HG03064 (cell line): ENCODE data around the gene SNRNP35.
"Not testable (repeated sequence)": the region's sequence is repeated elsewhere in the genome, so short reads cannot be mapped to it uniquely, and the experiment has no call there.

ENCODE experiments used
- ATAC-seq: cut with Tn5 transposase; IDR thresholded peaks from one replicate; pipeline ENCODE4 v1.9.1; 2021; ENCODE audit warnings: low read depth; ENCODE audit not compliant: unreplicated experiment

Gene SNRNP35, protein sequence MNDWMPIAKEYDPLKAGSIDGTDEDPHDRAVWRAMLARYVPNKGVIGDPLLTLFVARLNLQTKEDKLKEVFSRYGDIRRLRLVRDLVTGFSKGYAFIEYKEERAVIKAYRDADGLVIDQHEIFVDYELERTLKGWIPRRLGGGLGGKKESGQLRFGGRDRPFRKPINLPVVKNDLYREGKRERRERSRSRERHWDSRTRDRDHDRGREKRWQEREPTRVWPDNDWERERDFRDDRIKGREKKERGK

DNA sequence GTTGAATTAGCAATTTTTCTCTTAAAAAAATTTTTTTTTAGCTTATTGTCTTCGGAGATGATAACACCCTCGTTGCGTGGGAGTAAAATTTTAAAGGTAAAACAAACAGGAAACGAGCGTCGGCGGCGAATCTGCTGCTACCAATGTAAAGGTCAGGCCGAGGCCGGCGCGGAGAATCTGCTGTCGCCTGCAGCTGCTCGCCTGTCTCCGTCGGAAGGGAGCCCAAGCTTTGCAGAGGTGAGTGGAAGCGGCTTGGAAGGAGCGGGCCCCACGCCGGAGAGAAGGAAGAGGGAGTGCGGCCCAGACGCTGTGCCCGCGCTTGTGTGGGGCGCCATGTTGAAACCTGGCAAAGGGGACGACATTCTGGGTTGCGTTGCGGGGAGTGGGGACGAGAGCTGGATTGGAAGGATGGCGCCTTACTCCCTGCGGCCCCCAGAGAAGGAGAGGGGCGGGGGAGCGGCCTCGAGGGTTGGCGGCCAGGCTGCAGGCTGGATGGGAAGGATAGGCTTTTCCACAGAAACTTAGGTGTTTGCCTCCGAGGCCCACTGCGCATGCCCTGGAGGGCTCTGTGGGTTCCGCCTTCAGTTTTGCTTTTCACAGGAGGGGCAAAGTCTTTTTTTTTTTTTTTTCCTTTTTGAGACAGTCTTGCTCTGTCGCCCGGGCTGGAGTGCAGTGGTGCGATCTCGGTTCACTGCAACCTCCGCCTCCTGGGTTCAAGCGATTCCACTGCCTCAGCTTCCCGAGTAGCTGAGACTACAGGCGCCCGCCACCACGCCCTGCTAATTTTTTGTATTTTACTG is at the start of gene SNRNP35:
TSS of gene SNRNP35 (plus strand) at position 160 of the 800 bp plus-strand sequence. CDS start 7,402 bp downstream, outside the sequence.
- no peak for ATAC-seq

DNA sequence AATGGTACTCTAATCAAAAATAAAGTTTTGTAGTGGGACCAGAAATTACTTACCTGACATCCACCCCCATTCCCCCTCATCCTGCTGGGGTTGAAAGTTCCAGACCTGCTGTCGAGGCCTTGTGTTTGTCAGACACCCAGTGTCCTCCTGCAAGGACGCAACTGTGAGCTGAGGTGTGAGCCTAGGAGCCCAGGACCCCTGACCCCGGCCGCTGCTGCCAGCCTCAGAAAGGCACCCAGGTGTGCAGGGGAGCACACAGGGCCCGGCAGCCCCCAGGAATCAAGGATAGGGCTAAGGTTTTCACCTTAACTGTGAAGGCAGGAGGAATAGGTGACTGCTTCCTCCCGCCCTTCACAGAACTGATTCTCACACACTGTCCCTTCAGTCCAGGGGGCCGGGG is 49.3 kb upstream of the SNRNP35 start:
- ATAC-seq = not testable (repeated sequence)

DNA sequence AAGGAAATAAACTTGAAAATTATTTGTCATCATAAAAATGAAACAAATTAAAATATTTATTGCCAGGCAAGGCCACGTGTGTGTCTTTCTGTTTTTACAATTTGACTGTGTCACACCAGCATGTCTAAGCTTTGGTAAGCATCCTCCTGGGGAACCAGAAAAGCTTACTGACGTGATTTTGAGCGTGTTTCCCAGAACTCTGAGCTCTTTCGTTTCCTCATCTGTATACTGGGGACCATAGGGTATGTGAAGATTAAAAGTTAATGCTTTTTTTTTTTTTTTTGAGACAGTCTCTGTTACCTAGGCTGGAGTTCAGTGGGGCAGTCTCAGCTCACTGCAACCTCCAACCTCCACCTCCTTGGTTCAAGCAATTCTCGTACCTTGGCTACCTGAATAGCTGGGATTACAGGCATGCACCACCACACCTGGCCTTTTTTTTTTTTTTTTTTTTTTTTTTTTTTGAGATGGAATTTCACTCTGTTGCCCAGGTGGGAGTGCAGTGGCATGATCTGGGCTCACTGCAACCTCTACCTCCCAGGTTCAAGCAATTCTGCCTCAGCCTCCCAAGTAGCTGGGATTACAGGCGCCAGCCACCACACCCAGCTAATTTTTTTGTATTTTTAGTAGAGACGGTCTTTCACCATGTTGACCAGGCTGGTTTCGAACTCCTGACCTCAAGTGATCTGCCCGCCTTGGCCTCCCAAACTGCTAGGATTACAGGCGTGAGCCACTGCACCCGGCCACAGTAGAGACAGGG is 48.5 kb upstream of the SNRNP35 start:
- ATAC-seq = not testable (repeated sequence)

DNA sequence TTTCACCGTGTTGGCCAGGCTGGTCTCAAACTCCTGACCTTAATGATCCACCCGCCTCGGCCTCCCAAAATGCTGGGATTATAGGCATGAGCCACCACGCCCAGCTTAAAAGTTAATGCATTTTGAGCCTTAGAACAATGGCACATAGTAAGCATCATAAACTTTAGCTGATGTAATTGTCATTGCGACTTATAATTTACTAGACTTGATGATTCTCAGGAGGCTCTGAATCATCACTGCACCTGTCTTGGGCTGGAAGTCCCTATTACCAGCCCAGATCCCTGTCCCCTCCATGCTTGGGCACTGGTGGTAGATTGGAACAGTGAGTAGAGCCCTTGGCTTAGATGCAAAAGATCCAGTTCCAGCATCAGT is 47.9 kb upstream of the SNRNP35 start:
- ATAC-seq = no peak

DNA sequence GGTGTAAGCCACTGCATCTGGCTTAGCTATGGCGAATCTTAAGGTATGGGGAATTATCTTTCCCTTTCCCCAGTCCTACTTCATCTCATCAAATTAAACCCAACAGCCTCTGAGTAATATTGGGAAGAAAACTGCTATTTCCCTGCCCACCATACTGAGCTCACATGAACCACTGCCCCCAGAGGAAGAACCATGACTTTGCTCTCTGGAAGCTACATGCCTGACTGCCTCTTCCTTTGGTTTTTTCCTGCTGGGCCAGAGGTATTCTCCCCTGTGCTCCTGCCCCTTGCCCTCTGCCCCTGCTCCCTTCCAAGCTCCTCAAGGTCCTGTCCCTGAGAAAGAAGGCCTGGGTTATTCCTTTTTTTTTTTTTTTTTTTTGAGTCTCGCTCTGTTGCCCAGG is 36.6 kb upstream of the SNRNP35 start:
- ATAC-seq = no peak

DNA sequence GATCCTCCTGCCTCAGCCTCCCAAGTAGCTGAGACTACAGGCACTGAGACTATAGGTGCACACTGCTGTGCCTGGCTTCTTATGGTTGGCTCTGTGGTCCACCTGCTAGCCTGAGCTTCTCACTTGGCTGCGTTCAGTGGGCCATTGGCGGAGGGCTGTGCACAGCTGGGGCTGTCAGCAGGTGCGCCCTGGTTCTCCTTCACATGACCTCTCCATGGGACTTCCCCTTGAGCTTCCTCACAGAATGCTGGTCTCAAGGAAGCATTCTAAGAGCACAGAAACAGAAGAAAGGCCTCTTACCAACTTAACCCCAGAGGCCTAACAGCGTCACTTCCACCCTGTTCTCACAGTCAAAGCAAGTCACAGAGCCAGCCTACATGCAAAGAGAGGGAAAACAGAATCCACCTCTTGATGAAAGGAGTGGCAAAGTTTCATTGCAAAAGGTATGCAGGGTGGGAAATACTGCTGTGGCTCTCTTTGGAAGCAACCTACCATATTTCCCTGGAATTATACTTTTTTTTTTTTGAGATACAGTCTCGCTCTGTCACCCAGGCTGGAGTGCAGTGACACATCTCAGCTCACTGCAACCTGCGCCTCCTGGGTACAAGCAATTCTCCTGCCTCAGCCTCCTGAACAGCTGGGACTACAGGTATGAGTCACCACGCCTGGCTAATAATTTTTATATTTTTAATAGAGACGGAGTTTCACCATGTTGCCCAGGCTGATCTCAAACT is 30.7 kb upstream of the SNRNP35 start:
- ATAC-seq = peak; percentile 88

DNA sequence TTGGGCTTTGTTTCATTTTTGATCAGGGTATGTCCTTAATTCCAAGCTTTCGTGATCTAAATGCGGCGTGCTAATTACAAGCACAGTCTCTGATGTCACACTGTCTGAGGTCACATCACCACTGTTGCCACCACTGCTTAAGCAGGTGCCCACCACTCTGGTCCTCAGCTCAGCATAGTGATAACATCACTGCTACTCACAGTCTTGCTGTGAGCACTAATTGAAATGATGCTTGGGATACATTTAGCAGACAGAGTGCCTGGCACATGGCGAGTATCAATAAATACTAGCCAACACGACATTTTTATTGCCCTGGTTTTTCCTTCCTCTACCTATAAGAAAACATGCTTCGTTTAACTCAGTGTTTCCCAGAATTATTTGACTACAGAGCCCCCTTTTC is 29.3 kb upstream of the SNRNP35 start:
- no peak for ATAC-seq

DNA sequence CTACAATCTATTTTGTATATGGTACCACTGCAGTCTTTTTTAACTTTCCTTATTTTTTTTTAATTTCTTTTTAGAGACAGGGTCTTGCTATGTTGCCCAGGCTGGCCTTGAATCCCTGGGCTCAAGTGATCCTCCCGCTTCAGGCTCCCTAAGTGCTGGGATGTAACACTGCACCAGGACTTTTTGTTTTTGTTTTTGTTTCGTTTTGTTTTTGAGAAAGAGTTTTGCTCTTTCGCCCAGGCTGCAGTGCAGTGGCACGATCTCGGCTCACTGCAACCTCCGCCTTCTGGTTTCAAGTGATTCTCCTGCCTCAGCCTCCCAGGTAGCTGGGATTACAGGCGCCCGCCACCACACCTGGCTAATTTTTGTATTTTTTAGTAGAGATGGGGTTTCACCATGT is 28.8 kb upstream of the SNRNP35 start:
- ATAC-seq = not testable (repeated sequence)

DNA sequence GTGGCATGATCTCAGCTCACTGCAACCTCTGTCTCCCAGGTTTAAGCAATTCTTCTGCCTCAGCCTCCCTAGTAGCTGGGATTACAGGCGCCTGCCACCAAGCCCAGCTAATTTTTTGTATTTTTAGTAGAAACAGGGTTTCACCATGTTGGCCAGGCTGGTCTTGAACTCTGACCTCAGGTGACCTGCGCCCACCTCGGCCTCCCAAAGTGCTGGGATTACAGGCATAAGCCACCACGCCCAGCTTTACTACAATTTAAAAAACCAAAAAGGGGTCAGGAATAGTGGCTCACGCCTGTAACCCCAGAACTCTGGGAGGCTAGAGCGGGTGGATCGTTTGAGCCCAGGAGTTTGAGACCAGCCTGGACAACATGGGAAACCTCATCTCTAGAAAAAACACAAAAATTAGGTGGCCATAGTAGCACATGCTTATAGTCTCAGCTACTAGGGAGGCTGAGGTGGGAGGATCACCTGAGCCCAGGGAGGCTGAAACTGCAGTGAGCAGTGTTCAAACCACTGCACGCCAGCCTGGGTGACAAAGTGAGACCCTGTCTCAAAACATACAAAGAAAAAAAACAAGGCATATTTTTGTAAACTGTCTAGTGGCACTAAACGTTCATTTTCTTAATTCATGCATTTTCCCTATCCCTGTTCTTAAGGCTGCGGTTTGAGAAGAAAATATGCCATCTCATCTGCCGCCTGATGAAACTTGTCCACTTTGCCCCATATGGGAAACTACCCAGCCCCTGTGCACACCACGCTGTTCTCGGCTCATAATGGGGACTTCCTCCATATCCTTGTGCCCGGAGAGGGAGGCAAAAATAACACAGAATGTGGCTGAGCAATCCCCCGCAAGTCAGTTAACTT is 25.8 kb upstream of the SNRNP35 start:
- not testable (repeated sequence) for ATAC-seq

DNA sequence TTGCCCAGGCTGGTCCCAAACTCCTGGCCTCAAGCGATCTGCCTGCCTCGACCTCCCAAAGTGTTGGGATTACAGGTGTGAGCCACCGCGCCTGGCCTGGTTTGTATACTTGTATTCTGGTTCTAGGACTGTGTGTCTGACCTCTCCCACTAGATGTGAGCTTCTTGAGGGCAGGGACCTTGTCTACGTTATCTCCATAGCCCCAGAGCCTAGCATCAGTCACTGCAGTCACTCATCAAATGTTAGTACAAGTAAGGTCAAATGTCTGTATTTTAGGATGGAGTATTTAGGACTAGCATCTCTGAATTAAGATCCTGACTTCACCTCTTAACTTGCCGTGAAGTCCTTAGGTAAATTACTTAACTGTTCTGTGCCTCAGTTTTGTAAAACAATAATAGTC is 24.3 kb upstream of the SNRNP35 start:
- no peak for ATAC-seq

DNA sequence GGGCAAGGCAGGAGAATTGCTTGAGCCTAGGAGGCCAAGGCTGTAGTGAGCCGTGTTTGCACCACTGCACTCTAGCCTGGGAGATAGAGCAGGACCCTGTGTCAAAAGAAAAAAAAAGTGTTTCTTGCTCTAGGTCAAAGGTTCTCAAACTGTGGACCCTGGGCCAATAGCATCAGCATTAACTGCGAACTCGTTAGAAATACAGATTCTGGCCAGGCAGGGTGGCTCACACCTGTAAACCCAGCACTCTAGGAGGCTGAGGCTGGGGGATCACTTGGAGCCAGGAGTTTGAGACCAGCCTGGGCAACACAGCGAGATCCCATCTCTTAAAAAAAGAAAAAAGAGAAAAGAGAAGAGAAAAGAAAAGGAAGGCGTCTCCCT is 22.3 kb upstream of the SNRNP35 start:
- no peak for ATAC-seq

DNA sequence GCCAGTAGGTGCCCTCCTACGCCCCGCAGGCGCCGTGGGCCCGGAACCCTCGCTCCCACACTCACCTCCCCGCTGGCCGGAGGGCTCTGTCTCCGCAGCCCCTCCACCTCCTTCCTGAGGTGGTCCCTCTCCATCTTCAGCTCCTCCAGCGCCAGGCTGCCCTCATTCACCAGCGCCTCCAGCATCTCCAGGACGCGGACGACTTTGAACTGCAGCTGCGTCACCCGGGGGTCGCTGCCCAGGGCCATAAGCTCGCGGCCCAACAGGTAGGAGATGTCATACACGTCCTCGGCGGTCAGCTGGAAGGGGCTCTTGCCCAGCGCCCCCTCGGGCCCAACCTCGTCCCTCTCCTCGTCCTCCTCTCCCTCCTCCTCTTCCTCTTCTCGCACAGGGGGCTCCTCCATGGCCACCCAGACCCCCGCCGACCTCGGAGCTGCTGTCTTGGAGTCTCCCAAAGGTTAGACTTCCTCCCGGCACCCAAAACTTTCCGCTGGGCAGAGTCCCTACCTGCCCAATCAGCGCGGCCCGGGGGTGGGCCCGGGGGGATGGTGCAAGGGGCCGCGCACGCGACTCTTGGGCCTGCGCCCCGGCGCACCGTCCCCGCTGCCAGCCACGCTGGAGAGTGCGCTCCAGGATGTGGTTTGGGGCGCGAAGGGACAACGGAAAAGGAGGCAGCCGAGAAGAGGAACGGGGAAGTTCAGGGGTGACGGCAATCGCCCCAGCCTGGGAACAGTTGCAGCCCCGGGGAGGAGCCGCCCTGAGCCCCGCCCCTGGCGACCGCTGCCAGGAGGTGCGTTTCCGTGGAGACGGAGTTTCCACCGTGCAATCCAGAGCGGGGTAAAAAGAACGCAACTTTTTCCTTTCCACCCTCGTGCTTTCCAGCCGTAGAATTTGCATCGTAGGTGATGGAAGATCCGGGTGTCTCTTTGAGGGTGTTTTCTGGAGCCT is 21.6 kb upstream of the SNRNP35 start, which contains the start of gene RILPL2:
TSS of gene RILPL2 (minus strand) at position 668 of the 948 bp plus-strand sequence. CDS start at position 404, 264 bp downstream.
- ATAC-seq = peak; percentile 58

DNA sequence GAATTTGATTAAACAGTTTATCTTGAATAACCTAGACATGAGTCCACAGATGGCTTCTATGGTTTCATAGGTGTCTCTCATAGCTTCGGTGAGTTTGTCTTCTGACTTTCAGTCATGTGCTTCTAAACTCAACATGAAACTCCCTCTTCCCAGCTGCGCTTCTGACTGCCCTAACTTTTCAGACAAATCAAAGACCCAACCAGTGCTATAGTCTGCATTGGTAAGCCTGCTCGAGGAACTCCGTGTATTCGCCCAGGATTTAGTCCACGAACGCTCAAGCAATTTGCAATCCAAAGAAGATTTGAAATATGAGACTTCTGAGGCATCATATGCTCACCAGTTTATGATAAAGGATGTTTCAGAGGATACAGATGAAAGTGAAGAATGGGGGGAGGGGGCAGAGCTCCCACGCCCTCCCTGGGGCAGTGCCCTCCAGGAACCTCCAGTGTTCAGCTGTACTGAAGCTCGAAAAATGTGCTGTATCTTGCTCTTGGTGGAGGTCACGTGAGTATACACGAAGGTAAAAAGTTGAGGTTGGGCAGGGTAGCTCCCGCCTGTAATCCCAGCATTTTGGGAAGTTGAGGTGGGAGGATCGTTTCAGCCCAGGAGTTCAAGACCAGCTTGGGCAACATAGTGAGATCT is 16.3 kb upstream of the SNRNP35 start:
- ATAC-seq = peak; percentile 58

DNA sequence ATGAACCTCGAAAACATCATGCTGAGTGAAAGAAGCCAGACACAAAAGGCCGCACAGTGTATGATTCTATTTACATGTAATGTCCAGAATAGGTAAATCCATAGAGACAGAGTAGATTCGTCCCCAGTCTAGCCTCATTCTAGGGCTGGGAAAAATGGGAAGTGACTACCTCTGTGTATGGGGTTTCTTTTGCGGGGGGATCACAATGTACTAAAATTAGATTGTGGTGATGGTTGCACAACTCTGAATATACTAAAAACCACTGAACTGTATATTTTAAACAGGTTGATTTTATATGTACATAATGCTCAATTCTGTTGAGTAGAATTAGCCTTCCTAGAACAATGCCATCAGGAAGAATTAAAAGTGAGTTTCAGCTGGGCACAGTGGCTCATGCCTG is 15.2 kb upstream of the SNRNP35 start:
- no peak for ATAC-seq

DNA sequence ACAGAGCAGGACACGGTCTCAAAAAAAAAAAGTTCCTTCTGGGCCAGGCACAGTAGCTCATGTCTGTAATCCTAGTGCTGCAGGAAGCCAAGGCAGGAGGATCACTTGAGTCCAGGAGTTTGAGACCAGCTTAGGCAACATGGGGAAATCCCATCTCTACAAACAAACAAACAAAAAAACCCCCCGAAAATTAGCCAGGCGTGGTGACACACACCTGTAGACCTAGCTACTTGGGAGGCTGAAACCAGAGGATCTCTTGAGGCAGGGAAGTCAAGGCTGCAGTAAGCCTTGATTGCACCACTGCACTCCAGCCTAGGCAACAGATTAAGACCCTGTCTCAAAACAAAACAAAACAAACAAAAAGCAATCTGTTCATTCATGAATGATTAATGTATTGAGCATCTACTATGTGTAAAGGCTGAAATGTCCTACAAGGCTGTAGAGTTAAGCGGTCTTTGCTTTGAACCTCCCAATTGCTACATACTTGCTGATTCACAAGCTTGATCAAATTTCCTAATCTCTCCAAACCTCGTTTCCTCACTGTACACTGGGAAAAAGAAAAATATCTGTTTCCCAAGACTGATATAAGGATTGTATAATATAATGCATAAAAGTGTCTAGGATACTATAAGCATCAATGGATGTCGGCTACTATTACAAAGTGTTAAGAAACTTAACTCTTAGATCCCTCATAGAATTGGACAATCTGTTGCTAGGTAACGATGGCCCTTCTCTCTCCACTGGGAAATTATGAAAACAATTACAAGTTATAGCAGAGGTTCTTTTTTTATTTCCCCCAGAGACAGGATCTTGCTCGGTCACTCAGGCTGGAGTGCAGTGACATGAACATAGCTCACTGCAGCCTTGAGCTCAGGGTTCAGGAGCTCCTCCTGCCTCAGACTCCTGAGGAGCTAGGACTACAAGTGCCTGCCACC is 13.6 kb upstream of the SNRNP35 start:
- no peak for ATAC-seq

DNA sequence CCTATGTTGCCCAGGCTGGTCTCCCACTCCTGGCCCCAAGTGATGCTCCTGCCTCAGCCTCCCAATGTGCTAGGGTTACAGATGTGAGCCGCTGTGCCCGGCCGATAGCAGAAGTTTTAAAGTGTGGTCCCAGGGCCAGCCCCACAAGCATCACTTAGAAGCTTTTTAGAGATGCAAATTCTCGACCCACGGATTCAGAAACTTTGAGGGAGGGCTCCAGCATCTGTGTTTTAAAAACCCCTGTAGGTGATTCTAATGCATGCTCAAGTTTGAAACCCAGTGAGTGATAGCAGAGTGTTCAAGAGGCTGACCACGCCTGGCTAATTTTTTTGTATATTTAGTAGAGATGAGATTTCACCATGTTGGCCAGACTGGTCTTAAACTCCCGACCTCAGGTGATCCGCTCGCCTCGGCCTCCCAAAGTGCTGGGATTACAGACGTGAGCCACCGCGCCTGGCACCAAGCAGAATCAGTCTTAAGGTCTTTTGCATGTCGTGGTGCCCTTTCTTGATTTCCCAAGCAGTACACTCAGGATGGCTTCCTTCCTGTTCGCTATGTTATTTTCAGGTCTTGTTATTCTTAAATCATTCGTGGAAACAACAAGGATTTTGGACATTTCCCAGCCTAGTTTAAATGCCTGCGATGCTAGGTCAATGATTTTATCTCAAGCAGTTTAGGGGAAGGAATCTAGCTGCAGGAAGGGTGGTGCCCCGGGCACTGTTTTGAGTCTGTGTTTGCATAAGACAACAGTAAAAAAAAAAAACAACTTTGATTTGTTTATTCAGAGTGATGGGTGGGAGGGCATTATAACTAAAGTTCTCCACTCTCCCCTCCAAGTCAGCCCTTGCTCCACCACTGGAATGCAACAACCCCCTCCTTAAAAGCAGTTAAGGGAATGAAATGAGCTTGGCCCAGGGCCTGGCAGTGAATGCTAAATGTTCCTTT is 12.3 kb upstream of the SNRNP35 start:
- no peak for ATAC-seq
